DMS 273 (cell line): ENCODE results near the gene CEACAM1.
"Not testable (repeated sequence)": the region's sequence is repeated elsewhere in the genome, so short reads cannot be mapped to it uniquely, and the experiment has no call there.

ENCODE experiments used
- DNase-seq: peaks from one replicate; lab custom pipeline; 2025; ENCODE audit not compliant: unreplicated experiment; lab: John Stamatoyannopoulos, UW

CEACAM1 gene

DNA sequence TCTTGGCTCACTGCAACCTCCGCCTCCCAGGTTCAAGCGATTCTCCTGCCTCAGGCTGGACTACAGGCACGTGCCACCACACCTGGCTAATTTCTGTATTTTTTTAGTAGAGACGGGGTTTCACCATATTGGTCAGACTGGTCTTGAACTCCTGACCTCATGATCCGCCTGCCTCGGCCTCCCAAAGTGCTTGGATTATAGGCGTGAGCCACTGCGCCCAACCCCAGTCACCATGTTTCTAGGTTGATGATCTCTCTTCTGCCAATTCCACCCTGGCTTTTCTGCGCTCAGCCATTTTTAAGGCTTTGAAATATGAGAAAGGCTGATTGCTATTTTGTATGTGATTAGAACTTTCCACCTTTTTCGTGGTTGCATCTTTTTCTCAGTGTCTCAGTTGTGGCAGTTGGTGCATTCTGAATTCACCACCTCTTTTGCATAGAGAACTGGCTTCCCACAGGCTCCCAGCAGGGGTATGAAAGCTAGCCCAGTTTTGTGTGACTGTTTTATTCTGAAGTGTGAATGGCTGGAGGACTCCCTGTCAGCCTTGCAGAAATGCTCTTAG is 15.5 kb downstream of the CEACAM1 start:
- no peak for DNase-seq

DNA sequence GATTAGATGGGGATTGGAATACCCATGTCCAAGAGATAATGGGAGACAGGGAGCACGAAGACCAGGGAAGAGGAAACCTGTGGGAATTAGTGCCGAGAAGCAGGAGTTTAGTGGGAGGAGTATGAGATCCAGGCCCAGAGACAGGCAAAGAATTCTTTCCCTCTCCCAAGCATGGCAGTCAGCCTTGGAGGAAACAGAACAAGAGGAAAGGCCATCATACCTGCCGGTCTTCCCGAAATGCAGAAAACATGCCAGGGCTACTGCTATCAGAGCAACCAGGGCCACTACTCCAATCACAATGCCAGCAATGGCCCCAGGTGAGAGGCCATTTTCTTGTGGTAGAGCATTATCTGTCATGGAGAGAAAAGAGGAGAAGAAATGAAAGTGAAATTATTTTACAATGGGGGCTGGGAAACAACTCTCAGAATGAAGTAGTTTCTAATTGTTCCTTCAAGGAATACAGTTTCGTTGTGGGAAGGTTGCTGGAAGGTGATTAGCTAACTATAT is 16.1 kb downstream of the CEACAM1 start:
- DNase-seq: no peak

DNA sequence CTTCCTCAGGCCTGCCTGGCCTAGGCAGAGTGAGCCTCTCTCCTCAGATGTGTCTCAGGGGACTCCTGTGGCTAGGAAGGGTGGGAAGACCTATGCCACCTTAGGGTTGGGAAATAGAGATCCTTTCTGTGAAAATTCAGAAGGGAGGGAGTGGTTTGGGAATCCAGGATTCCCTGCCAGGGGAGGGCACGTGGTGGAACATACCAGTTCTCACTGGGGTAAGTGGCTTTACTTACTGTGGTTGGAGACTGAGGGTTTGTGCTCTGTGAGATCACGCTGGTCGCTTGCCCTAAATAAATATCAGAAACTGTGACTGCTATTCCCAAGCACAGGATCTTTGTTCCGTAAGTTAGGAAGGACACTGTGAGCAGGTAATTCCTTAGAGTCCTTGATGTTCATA is 16.9 kb downstream of the CEACAM1 start:
- no peak for DNase-seq

DNA sequence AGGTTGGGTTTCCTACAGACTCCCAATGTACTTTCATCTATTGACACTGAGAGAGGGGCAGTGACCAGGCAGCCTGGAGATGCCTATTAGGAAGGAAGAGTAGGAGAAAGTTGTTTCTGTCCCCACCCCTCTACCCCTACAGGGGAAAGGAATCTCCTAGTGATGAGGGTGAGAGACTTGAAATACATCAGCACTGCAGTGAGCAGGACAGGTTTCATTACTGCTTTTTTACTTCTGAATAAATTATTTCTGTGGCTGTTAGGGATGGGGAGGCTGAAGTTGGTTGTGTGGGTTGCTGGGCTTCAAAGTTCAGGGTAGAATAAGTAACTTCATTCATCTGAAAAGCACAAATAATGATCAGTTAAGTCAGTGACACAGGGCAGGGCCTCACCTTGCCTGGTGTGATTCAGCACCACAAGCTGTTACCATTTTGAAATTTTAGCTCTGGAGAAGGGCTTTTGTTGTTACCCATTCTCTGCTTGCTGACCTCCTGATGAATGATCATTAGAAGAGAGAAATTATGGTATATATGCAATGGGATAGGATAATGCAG is 19.3 kb downstream of the CEACAM1 start:
- no peak for DNase-seq

DNA sequence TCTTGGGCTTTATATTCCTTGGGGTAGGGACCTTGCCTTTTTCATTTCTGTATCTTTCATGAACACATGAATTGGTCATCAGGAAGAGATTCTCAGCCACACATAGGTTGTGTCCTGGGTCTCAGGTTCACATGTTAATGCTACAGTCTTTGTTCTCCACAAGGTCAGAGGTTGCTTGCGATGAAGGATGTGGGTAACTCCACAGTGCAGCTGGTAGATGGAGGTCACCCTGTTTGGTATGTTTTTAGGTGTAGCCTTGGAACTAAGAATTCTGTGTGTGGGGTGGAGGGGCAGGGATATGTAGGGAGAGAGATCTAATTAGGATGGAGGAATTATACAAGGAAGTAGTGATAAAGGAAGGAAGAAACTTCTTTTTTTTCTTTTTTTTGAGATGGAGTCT is 23.2 kb downstream of the CEACAM1 start:
- no peak for DNase-seq

DNA sequence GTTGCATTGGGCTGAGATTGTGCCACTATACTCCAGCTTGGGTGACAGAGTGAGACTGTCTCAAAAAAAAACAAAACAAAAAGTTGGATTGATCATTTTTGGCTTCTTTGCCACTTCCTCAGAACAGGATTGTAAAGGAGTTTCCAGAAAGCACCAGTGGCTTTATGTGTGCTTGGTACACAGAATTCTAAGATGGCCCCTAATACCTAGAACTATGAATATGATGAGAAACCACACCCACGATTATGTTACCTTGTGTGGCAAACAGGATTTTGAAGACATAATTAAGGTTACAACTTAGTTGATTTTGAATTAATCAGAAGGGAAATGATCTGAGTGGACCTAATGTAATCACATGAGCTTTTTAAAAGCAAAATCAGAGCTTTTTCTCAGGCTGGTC is 26.5 kb downstream of the CEACAM1 start:
- no peak for DNase-seq

DNA sequence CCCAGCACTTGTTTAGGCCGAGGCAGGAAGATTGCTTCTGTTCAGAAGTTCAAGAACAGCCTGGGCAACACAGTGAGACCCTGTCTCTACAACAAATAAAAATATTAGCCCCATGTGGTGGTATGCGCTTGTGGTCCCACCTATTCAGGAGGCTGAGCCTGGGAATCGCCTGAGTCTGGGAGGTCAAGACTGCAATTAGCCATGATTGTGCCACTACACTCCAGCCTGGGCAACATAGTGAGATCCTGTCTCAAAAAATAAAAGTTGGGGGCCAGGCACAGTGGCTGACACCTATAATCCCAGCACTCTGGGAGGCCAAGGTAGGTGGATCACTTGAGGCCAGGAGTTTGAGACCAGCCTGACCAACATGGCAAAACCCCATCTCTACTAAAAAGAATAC is 27.0 kb downstream of the CEACAM1 start:
- not testable (repeated sequence) for DNase-seq

DNA sequence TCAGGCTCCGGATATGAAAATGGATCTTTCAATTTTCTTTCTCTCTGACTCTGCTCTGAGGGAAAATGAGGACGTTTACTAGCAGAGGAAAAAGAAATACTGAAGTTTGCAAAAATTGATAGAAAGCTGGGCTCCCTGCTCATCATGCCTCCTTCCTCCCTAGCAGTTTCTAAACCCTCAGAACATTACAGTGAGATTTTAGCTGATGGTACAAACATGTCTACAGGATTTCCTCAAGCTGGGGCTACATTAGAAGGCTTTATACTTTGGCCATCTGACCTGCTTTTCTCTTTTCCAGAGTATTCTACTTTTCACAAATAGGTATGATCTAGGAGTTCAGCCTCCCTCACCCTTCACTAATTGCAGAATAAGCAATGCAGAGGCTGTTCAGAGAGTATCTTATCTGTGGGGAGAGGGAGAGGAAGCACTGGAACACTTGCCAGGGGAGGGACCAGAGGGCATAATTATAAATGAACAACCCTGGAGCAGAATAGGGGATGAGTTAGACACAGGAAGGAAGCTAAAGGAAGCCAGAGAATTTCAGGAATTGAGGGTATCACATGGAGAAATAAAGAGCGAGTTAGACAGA is 30.0 kb downstream of the CEACAM1 start:
- no peak for DNase-seq

DNA sequence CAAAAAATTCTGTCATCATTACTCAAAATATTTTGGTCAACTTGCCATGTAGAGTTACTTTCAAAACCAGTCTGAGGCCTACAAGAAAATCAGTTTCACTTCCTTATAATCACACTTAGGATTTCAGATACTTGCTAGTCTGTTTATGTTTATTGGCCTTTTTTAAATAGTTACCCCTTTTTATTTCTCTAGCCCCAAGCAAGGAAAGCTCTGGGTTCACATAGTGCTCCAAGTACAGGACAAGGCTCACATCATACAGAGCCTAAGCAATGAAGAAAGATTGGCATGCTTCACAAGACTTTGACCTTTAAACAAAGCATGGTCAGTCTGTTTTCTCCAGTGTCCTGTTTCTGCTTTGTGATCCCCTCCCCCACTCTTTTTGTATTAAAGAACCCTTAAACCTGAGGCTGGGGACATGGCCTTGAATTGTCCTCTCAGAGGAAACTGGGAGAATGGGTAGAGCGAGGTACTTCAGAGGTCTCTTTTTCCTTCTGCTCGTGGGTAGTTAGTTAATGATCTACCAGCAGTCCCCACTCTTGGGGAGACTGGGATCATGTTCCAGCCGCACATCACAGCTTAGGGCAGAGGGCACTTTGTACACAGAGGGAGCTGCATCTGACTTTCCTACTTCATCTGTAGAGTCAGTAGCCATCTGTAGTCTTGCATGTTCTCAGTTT is 30.7 kb downstream of the CEACAM1 start:
- no peak for DNase-seq

DNA sequence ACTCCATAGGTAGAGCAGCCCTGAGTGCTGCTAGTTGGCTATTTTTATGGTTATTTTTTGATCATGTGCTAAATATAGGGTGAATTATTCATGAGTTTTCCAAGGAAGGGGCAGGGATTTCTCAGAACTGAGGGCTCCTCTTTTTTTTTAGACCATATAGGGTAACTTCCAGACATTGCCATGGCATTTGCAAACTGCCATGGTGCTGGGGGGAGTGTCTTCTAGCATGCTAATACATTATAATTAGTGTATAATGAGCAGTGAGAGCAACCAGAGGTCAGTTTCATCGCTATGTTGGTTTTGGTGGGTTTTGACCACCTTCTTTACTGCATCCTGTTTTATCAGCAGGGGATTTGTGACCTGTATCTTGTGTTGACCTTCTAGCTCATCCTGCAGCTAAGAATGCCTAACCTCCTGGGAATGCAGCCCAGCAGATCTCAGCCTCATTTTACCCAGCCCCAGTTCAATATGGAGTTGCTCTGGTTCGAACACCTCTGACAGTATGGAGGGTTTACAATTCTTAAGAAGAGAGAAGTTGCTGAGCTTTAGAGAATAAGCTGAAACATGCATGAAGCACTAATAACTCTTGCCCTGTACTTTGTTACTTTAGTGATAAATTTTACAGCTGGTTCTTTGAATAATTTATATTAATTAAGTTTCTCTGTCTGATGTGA is 31.7 kb downstream of the CEACAM1 start:
- DNase-seq: no peak

DNA sequence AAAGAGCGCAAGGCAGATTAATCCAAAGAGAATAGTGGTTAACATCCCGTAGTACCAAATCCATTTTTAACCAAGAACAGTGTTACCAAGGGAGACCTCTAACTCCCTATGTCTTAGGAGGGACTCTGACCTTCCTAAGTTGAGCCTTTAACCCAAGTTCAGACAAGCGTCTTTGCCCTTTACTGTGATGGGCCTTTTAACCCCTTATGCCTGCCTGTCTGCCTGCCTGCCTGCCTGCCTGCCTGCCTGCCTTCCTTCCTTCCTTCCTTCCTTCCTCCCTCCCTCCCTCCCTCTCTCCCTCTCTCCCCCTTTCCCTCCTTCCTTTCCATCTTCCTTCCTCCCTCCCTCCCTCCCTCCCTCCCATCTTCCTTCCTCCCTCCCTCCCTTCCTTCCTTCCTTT is 32.6 kb downstream of the CEACAM1 start:
- DNase-seq: no peak

DNA sequence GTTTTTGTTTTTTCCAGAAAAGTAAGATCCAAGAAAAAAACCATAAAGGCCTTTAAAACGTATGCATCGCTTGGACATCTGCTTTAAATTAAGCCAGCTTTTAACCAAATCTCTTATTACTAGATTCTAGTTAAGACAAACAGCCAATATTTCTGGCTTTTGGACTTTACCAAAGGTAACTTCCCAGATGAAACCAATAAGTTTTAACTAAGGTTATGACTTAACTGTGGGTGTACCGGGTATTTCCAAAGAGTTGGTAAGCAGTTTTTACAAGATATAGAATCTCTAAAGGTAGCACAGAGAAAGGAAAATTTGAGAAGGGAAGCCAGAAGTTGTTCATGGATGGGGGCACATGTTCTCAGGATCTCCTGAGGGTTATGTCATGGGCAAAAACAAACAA is 34.0 kb downstream of the CEACAM1 start:
- DNase-seq: no peak

DNA sequence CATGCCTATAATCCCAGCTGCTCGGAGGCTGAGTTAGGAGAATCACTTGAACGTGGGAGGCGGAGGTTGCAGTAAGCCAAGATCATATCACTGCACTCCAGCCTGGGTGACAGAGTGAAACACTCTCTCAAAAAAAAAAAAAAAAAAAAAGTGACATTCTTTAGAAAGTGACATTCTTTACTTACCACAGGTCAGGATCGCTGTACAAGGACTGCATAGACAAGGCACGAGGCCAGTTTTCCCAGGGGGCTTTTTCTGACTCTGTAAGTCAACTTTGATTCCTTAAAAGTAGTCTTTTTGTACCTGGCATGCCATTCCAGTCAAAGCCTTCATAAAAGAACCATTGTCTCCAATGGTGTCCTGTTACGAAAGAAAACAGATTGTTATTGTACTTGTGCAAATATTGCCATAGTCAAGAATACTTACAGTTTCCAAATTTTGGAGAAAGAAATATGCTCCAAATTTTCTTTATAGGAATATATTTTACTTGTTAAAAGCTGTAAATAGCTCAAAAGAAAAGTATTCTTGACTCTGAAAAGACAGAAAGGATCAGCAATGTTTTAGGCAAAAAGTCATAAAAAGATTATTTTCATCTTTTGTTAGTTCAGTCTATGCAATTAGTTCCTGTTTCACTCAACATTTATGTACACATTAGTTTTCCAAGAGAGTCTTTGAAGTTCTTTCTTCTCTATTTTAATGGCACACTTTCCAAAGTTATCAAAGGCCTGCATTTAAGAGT is 39.3 kb downstream of the CEACAM1 start:
- no peak for DNase-seq

DNA sequence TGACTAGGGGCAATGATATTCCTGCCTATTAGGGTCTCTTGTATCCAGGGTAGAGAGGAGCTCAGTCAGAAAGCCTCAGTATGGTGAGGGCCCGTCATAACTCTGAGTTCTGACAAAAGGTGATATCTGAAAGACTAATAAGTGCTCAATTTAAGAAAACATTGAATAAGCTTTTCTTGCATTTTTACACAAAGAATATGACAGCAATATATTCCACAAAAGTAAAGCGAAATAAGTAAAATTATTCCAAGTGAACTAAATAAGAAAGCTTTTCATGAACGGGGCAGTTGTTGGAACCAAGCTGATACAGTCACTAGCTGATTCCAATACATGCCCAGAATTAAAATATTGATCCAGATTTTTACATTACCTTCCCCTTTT is 40.5 kb downstream of the CEACAM1 start:
- DNase-seq: no peak

DNA sequence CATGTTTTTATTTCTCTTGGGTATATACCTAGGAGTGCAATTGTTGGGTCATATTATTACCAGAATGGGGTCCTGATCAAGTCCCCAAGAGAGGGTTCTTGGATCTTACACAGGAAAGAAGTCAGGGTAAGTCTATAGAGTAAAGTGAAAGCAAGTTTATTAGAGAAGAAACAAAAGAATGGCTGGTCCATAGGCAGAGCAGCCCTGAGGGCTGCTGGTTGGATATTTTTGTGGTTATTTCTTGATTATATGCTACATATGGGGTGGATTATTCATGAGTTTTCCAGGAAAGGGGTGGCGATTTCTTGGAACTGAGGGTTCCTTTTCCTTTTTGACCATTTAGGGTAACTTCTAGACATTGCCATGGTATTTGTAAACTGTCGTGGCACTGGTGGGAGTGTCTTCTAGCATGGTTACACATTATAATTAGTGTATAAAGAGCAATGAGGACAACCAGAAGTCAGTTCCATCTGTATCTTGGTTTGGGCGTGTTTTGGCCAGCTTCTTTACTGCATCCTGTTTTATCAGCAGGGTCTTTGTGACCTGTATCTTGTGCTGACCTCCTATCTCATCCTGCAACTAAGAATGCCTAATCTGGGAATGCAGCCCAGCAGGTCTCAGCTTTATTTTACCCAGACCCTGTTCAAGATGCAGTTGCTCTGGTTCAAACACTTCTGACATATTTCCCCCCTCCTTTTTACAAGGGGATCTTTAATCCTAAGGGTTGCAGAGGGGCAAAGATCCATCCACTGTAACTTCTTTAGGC is 41.1 kb downstream of the CEACAM1 start:
- no peak for DNase-seq

DNA sequence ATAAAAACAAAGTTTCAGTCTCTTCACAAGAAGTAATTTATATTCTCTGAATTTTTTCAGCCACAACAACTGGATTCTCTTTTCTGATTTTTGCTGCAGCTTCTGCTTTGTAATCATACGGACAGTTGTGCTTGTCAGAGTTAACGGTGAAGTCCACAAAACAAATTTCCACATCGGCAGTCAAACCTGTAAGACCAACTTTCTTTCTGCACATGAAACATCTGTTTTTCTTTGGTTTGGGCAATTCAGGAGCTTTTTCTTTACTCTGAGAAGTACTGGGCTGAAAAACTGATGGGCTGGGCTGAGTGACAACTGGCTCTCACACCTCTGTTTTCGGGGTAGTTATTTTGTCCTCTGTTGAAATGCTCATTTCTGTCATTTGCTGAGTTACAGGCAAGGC is 43.2 kb downstream of the CEACAM1 start:
- not testable (repeated sequence) for DNase-seq

DNA sequence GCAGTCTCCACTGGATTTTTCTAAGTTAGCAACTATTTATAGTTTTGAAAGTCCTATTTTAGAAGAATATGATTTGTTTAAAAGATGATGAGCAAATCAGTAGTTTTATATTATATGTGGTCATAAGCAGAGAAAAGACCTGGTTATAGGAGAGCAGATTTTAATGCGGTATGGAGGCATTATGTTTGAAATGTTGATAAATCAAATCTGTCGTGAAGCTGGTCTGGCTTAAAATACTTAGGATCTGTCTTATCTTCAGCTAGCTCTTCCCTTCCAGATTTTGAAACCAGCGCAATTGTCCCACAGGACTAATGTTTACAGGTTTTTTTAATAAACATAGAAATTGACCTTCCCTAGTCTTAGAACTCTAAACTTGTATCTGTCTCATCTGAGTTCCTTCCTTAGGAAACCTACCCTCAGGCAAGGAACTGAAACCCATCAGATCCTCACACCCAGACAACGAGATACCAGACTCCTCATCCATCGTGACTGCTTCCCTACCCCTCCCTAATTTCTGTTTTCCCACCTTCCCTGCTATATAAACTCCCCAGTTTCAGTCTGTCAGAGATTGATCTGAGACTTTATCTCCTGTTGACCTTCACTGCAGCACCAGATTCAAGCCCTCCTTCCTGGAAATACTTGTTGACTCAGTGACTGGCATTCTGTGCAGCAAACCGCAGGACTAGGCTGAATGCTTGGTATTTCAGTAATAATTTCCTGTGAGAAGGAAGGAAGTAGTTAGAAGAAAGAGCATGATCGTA is 47.8 kb downstream of the CEACAM1 start:
- no peak for DNase-seq

DNA sequence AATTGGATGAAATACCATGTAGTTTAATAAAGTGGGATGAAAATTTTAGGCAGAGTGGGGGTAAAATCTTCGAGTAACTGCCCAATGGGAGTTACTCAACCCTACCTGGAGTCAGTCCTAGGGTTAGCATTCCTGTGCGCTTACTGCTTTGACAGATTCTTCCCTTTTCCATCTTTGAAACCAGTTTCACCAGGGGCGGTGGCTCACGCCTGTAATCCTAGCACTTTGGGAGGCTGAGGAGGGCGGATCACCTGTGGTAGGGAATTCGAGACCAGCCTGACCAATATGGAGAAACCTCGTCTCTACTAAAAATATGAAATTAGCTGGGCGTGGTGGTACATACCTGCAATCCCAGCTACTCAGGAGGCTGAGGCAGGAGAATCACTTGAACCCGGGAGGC is 48.5 kb downstream of the CEACAM1 start:
- DNase-seq: no peak

DNA sequence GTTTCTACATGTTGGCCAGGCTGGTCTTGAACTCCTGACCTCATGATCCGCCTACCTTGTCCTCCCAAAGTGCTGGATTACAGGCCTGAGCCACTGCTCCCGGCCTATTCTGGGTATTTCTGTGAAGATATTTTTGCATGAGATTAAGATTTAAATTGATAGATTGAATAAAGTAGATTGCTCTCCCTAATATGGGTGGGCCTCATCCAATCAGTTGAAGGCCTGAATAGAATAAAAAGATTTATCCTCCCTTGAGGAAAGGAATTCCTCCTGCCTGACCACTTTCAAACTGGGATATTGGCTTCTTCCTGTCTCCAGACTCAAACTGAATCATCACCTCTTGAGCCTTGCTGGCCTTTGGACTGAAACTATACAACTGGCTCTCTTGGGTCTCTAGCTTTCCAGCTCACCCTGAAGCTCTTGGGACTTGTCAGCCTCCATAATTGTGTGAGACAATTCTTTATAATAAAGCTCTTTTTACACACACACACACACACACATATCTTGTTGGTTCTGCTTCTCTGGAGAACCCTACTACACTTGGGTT is 49.4 kb downstream of the CEACAM1 start:
- no peak for DNase-seq
